HEK293T (cell line): ENCODE results near the gene APMAP.
A peak's percentile ranks its signal among the peaks of the same experiment; 100 is the strongest.

Experiments
- CTCF ChIA-PET: fragments of 350-600 bp; formaldehyde crosslinking; extraction: SDS; loops from one replicate; lab custom pipeline; 2021; ENCODE audit warnings: antibody characterized with exemption, inconsistent platforms; lab: Yijun Ruan, JAX
- POLR2A ChIA-PET: fragments of 350-600 bp; formaldehyde crosslinking; extraction: SDS; loops from one replicate; lab custom pipeline; 2020; ENCODE audit warnings: antibody characterized with exemption, inconsistent platforms; lab: Yijun Ruan, JAX
- DNase-seq: peaks from one replicate; pipeline ENCODE4 v3.0.0; 2012; ENCODE audit warnings: mixed read lengths; ENCODE audit errors: extremely low spot score
- ARNT ChIP-seq: fragments of 450-650 bp; IDR thresholded peaks from 2 replicates; pipeline ENCODE4 v1.6.1; 2017; ENCODE audit warnings: mild to moderate bottlenecking
- BHLHE40 ChIP-seq: fragments of 450-650 bp; IDR thresholded peaks from 2 replicates; pipeline ENCODE4 v1.6.1; 2016; ENCODE audit warnings: mild to moderate bottlenecking, moderate library complexity, borderline replicate concordance
- CTBP1 ChIP-seq: fragments of 450-650 bp; IDR thresholded peaks from 2 replicates; pipeline ENCODE4 v1.6.1; 2016; ENCODE audit warnings: borderline replicate concordance
- ELF4 ChIP-seq: fragments of 450-650 bp; IDR thresholded peaks from 2 replicates; pipeline ENCODE4 v1.6.1; 2017; ENCODE audit warnings: antibody characterized with exemption
- FOXA1 ChIP-seq: fragments of 450-650 bp; IDR thresholded peaks from 2 replicates; pipeline ENCODE4 v1.6.1; 2016; ENCODE audit warnings: mild to moderate bottlenecking
- FOXK2 ChIP-seq: fragments of 450-650 bp; IDR thresholded peaks from 2 replicates; pipeline ENCODE4 v1.6.1; 2016; ENCODE audit warnings: mild to moderate bottlenecking
- FOXM1 ChIP-seq: fragments of 450-650 bp; IDR thresholded peaks from 2 replicates; pipeline ENCODE4 v1.6.1; 2017; ENCODE audit warnings: mild to moderate bottlenecking, borderline replicate concordance
- HDGF ChIP-seq: fragments of 450-650 bp; IDR thresholded peaks from 2 replicates; pipeline ENCODE4 v1.6.1; 2017; ENCODE audit warnings: antibody characterized with exemption, borderline replicate concordance
- L3MBTL2 ChIP-seq: fragments of 450-650 bp; conservative IDR thresholded peaks from 2 replicates; pipeline ENCODE4 v1.6.1; 2016; ENCODE audit warnings: mild to moderate bottlenecking
- LEF1 ChIP-seq: fragments of 450-650 bp; IDR thresholded peaks from 2 replicates; pipeline ENCODE4 v1.6.1; 2017; ENCODE audit warnings: mild to moderate bottlenecking, borderline replicate concordance
- NFRKB ChIP-seq: fragments of 450-650 bp; IDR thresholded peaks from 2 replicates; pipeline ENCODE4 v1.6.1; 2016; ENCODE audit warnings: mild to moderate bottlenecking, moderate library complexity
- SP1 ChIP-seq: fragments of 450-650 bp; IDR thresholded peaks from 2 replicates; pipeline ENCODE4 v1.6.1; 2017
- SUZ12 ChIP-seq: fragments of 450-650 bp; IDR thresholded peaks from 2 replicates; pipeline ENCODE4 v1.6.1; 2016; ENCODE audit warnings: mild to moderate bottlenecking
- TARDBP ChIP-seq: fragments of 450-650 bp; IDR thresholded peaks from 2 replicates; pipeline ENCODE4 v1.6.1; 2016
- ZNF384 ChIP-seq: fragments of 450-650 bp; IDR thresholded peaks from 2 replicates; pipeline ENCODE4 v1.6.1; 2016
- TF ChIP-seq, protein P1 (sequence below): fragments of 450-650 bp; IDR thresholded peaks from 2 replicates; pipeline ENCODE4 v1.6.1; 2016

Gene APMAP

DNA sequence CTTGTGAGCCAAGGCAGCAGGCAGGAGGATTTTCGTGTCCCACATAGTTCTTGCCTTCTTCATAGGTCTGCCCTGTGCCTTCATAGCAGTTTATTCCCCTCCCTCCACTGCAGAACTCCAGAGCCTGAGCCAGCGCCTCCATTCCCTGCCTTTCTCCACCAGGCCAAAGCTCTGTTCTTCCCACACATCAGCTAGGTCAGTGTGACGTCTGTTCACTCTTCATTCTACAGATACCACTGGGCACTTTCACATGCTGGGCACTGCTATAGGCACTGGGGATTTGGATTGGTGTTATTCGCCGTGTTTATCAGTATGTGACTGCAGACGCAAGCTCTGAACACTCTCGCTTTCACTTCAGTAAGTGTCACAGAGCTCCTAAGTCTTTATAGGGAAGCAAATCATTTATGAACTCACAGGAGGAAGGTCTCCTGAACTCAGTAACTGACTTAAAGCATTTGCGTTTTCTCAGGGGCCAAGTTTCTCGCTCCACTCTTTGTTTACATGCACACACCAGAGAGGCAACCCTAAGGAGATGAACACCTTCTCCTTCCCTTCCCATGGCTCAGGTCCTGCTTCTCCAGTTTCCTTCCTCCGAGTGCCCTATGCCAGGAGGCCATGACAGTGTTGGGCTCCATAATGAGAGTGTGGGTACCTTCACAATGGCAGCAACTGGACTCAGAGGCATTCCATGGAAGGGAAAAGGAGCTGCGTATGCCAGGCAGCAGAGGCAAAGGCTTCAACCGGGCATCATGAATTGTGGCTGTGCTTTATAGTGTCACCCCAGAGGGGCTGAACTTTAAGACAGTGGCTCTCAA lies 6.3 kb upstream of the APMAP start:
- no peak for TF ChIP-seq ZNF384
- no peak for TF ChIP-seq FOXM1
- TF ChIP-seq ELF4 = no peak
- TF ChIP-seq FOXK2 = no peak
- TF ChIP-seq LEF1 = no peak
- no peak for TF ChIP-seq FOXA1
- TF ChIP-seq HDGF = no peak
- TF ChIP-seq TARDBP = no peak
- TF ChIP-seq CTBP1 = no peak
- no peak for TF ChIP-seq ARNT
- TF ChIP-seq SP1 = no peak
- no peak for TF ChIP-seq BHLHE40
- TF ChIP-seq L3MBTL2 = no peak
- TF ChIP-seq SUZ12 = no peak
- TF ChIP-seq NFRKB = no peak
- TF ChIP-seq, protein P1, sequence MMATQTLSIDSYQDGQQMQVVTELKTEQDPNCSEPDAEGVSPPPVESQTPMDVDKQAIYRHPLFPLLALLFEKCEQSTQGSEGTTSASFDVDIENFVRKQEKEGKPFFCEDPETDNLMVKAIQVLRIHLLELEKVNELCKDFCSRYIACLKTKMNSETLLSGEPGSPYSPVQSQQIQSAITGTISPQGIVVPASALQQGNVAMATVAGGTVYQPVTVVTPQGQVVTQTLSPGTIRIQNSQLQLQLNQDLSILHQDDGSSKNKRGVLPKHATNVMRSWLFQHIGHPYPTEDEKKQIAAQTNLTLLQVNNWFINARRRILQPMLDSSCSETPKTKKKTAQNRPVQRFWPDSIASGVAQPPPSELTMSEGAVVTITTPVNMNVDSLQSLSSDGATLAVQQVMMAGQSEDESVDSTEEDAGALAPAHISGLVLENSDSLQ = no peak
- ChIA-PET POLR2A (no interaction called here), CTCF (no interaction called here)
- DNase-seq = no peak

DNA sequence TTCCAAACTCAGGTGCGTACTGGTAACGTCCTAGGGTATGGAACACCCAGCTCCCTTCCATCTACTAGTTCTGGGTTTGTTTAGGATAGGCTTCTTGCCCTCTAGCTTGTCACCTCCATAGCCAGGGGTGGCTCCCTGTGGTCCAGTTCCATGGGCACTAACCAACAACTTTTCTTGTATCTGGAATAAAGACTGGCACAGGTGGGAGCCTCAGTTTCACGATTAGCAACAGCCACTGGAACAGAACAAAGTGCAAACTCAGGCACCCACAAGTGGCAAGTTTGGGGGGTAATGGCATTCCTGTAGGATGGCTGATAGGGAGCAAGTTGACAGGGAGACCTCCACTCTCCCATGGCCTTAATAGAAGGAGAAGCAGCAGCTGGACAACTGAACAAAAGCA lies 5.6 kb upstream of the APMAP start:
- TF ChIP-seq L3MBTL2 (no peak), FOXA1 (no peak), ARNT (no peak), FOXM1 (no peak), ELF4 (no peak), FOXK2 (no peak), NFRKB (no peak), SP1 (no peak), CTBP1 (no peak), SUZ12 (no peak), BHLHE40 (no peak)
- POLR2A ChIA-PET = no interaction called here
- CTCF ChIA-PET = no interaction called here
- DNase-seq = no peak

DNA sequence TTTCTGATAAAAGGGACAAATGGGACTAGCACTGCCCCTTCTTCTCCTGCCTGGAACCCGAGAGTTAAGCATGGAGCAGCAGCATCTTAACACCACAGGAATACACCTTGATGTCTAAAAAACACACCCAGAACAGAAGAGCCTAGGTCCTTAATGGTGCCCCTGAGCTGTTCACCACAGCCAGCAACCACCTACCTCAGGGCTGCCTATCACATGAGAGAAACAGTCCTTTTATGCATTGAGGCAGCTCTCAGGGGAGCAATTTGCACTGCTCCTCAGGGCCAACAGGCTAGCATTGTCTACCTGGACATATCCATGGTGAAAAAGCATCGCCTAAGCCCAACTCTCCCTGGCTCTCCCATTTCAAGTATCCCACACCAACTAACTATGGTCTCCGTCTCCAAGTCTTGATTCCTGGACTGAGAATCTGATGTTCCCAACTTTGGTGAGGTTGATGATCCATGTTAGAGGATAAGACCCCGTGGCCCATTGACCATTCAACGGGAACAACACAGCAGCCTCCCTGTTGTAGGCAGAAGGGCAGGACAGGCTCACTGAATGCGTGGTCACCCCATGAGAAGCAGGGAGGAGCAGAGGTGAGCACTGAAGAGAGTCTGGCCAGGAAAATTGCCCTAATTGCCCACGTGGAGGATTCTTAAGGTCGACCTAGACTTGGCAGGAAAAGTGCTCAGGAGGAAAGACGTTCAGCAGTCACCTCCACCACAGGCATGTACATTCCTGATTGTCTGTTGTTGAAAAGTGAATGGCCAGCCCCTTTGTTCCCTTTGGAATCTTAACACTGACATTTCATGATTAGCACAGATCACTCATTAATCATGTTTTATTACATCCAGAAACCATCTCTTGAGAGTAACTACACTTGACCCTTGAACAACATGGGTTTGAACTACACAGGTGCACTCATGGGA lies 4.2 kb upstream of the APMAP start:
- POLR2A ChIA-PET = interaction anchor here (1.4 kb wide), 1 partner anchor 61 kb away, joined by 4 read pairs; the partner anchor contains the start of gene ACSS1
- no peak for TF ChIP-seq TARDBP
- TF ChIP-seq FOXA1 = no peak
- TF ChIP-seq CTBP1 = no peak
- no peak for TF ChIP-seq LEF1
- TF ChIP-seq, protein P1 = no peak
- TF ChIP-seq FOXM1 = no peak
- TF ChIP-seq NFRKB = no peak
- TF ChIP-seq BHLHE40 = no peak
- no peak for TF ChIP-seq SUZ12
- no peak for TF ChIP-seq L3MBTL2
- TF ChIP-seq ELF4 = no peak
- no peak for TF ChIP-seq HDGF
- TF ChIP-seq FOXK2 = no peak
- no peak for DNase-seq
- CTCF ChIA-PET = interaction anchor here (1.0 to 4.7 kb wide), 2 partner anchors 19 to 67 kb away, joined by 3 to 33 read pairs; no protein-coding TSS in a partner anchor

DNA sequence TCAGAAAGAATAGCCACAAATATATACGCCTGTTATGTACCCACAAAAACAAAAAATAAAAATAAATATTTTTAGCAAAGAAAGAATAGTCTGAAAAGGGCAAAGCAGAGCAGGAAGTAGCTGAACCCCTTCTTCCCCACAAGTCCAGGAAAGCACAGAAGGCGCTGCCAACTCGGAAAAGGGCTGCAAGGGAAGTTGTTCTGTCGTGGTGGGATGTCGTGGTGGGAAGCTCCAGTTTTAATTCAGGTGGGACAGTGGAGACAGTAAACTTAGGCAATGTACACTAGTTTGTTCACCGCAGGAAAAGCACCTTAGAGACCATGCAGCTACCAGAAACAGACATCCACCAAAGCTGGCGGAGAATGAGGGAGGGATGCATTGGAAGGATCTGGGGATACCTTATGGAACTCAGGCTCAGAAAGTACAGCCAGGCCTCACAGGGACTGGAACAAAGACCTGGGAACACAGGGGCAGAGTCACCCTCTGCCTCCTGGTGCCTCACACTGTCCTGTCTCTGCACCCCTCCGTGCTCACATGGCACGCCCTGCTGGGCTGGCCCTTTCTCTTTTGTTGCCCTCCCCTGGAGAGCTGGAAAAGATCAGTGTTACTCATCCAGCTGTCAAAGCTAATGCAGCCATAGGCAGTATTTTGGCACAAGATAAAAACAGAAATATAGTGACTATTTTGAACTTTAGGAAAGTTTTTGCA lies 3.3 kb upstream of the APMAP start:
- TF ChIP-seq FOXK2 (no peak), LEF1 (no peak), FOXA1 (no peak), ZNF384 (no peak), FOXM1 (no peak), ELF4 (no peak), BHLHE40 (no peak), CTBP1 (no peak), HDGF (no peak), SUZ12 (no peak), TARDBP (no peak), SP1 (no peak)

DNA sequence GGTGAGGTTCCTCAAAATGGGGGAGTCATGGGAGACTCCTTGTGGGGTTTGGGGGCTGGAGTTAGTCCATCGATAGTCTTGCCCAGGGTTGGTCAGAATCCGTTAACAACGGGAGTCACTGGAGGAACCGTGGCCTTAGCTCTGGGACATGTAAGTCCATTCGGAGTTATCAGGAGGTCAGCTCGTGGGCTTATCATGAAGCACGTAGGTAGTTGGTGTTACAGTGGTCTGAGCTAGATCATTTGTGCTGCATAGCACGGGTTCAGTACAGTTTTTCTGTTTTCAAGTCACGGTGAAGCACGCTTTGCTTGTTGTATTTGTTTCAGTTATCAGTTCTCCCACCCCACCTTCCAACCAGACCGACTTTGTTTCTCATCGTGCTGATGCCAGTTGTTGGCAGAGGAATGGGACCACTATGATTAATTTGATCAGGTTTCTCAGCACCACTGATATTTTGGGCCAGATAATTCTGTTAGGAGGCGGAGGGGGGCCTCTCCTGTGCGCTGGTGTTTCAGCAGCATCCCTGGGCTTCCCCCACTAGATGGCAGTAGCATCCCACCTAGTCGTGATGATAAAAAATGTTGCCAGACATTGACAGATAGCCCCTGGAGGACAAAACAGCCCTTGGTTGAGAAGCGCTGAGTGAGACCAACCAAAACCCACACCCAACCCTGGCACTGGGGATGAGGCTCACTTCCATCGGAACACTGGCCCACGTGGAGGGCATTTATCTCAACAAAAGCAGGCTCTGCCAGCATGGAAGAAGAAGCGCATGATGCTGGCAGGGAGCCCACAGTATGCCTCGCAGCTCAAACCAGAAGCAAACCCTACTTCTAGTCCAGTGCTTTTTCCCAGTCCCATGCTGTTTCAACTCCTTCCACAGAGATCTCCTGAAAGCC lies 2.2 kb upstream of the APMAP start:
- peak; percentile 79 for DNase-seq
- CTCF ChIA-PET = interaction anchor here (0.7 to 4.7 kb wide), 5 partner anchors 65 to 1105 kb away, joined by 3 to 33 read pairs (median 3); no protein-coding TSS in a partner anchor
- POLR2A ChIA-PET = interaction anchor here (0.7 to 1.2 kb wide), 2 partner anchors 64 to 68 kb away, joined by 3 read pairs; no protein-coding TSS in a partner anchor
- TF ChIP-seq, protein P1 = peak; percentile 97
- no peak for TF ChIP-seq HDGF

More for the DNA sequence above, 3.3 kb upstream of the APMAP start:
- POLR2A ChIA-PET = interaction anchor here (1.4 kb wide), 1 partner anchor 62 kb away, joined by 4 read pairs; the partner anchor contains the start of gene ACSS1
- CTCF ChIA-PET = interaction anchor here (0.5 to 4.7 kb wide), 5 partner anchors 20 to 365 kb away, joined by 3 to 33 read pairs (median 4); no protein-coding TSS in a partner anchor
- no peak for DNase-seq
